Endothelial cell of umbilical vein (primary cell): ENCODE measurements around the gene FAM81A. TPM values are rescaled to one million over a fixed set of nuclear protein-coding genes. Genes with fewer than 3 reads are reported as not detected.

Source experiments
- BruUV-seq: library from RNA; stranded (reverse); fragments of 400-500 nt; replicated peaks from 2 replicates; lab custom pipeline; 2021; lab: Mats Ljungman, UMichigan
- CTCF ChIA-PET: fragments of 300-600, 350-600 bp; sonication (Branson Sonifier 250); formaldehyde crosslinking; loops from one replicate; lab custom pipeline; 2021; ENCODE audit warnings: antibody characterized with exemption, inconsistent platforms; lab: Charles Lee
- POLR2A ChIA-PET: fragments of 300-600, 350-600 bp; sonication (Branson Sonifier 250); formaldehyde crosslinking; loops from one replicate; lab custom pipeline; 2021; ENCODE audit warnings: antibody characterized with exemption, inconsistent platforms; lab: Charles Lee
- DNase-seq: peaks from one replicate; pipeline ENCODE4 v3.0.0-alpha.2; 2011; ENCODE audit warnings: low read depth, low spot score
- FAIRE-seq: peaks from 2 replicates; lab custom pipeline; 2011; peaks lifted over from hg19 to GRCh38; lab: Jason Lieb, UNC
- H2AFZ ChIP-seq: 2 replicates; pipeline ENCODE4 v1.6.0; 2012; ENCODE audit warnings: low read depth, low read length, control low read depth, inconsistent platforms
- H3K27ac ChIP-seq: 2 replicates; pipeline ENCODE4 v1.5.1; 2011; ENCODE audit warnings: low read depth, mild to moderate bottlenecking, control low read depth, low read length, moderate library complexity; ENCODE audit not compliant: insufficient read depth
- H3K27me3 ChIP-seq, 2 experiments: 2 replicates each; pipeline versions ENCODE4 v1.6.0 to v1.6.1; 2011; ENCODE audit warnings: low read length in 2 of 2, mixed read lengths in 1 of 2; ENCODE audit not compliant: control insufficient read depth in 2 of 2, insufficient read depth in 2 of 2
- H3K36me3 ChIP-seq, 2 experiments: 2 replicates in 1 of 2; 3 replicates in 1 of 2; pipeline ENCODE4 v1.5.1; 2011; ENCODE audit warnings: low read length in 2 of 2, mild to moderate bottlenecking in 1 of 2, moderate library complexity in 1 of 2; ENCODE audit not compliant: control insufficient read depth in 2 of 2, insufficient read depth in 2 of 2; ENCODE audit errors: extremely low read depth in 1 of 2
- H3K4me1 ChIP-seq: 3 replicates; pipeline ENCODE4 v1.5.1; 2011; ENCODE audit warnings: mild to moderate bottlenecking, low read length; ENCODE audit not compliant: control insufficient read depth, insufficient read depth; ENCODE audit errors: extremely low read depth
- H3K4me2 ChIP-seq: 2 replicates; pipeline ENCODE4 v1.6.1; 2011; ENCODE audit warnings: low read length, control low read depth, mixed read lengths; ENCODE audit not compliant: insufficient read depth
- H3K4me3 ChIP-seq, 3 experiments: fragments of 200-600 bp in 1 of 3; sonication (generic), shearing (Covaris generic) in 1 of 3; replicated peaks in 1 of 3; 2 replicates each; pipeline ENCODE4 v1.5.1; 2011 to 2016; ENCODE audit warnings: control low read depth in 3 of 3, low read length in 3 of 3, mild to moderate bottlenecking in 2 of 3, inconsistent platforms in 1 of 3, low read depth in 1 of 3, moderate library complexity in 1 of 3; ENCODE audit not compliant: insufficient read depth in 1 of 3
- H3K79me2 ChIP-seq: 2 replicates; pipeline ENCODE4 v1.6.0; 2012; ENCODE audit warnings: low read length, inconsistent platforms; ENCODE audit not compliant: control insufficient read depth, insufficient read depth
- H3K9ac ChIP-seq: replicated peaks from 2 replicates; pipeline ENCODE3; 2011; ENCODE audit warnings: low read length, control low read depth; ENCODE audit not compliant: insufficient read depth; ENCODE audit errors: extremely low read depth
- H3K9me1 ChIP-seq: replicated peaks from 3 replicates; pipeline ENCODE4 v1.6.0; 2011; ENCODE audit warnings: mild to moderate bottlenecking, low read length; ENCODE audit not compliant: control insufficient read depth, insufficient read depth; ENCODE audit errors: extremely low read depth
- H3K9me3 ChIP-seq: replicated peaks from 2 replicates; pipeline ENCODE4 v1.5.1; 2012; ENCODE audit warnings: low read length, inconsistent platforms; ENCODE audit not compliant: control insufficient read depth, insufficient read depth
- H4K20me1 ChIP-seq: replicated peaks from 2 replicates; pipeline ENCODE3; 2011; ENCODE audit warnings: mild to moderate bottlenecking, low read length; ENCODE audit not compliant: control insufficient read depth, insufficient read depth; ENCODE audit errors: extremely low read depth
- EZH2 ChIP-seq: IDR thresholded peaks from 2 replicates; pipeline ENCODE4 v1.6.1; 2012; ENCODE audit warnings: borderline replicate concordance, low read depth, mild to moderate bottlenecking, moderate library complexity, low read length, inconsistent platforms; ENCODE audit not compliant: severe bottlenecking
- GATA2 ChIP-seq: IDR thresholded peaks from 2 replicates; pipeline ENCODE4 v1.7.0; 2011; ENCODE audit warnings: low read depth, mild to moderate bottlenecking, moderate library complexity, mixed read lengths, low read length; ENCODE audit not compliant: insufficient read length, insufficient read depth
- MYC ChIP-seq: IDR thresholded peaks from one replicate; pipeline ENCODE4 v1.6.1; 2011; ENCODE audit warnings: mild to moderate bottlenecking, low read depth, low read length
- POLR2A ChIP-seq: IDR thresholded peaks from 2 replicates; pipeline ENCODE4 v1.6.1; 2012; ENCODE audit warnings: low read depth, mild to moderate bottlenecking, control low read depth, low read length
- dilution Hi-C: fragments of 300-500 bp; cut with MboI; formaldehyde crosslinking; loops from one replicate; pipeline ENCODE4 v1.15.0; 2019; ENCODE audit warnings: low sequenced_read_pairs; ENCODE audit not compliant: extremely low pct_ligation_motif_present
- intact Hi-C: fragments of 100-400 bp; cut with micrococcal nuclease; formaldehyde crosslinking; loops from one replicate; pipeline ENCODE4 v1.10.0; 2022
- polyA plus RNA-seq, 4 experiments: library from polyadenylated mRNA; depleted of rRNA in 3 of 4; stranded (reverse) in 3 of 4; unstranded in 1 of 4; fragments of >200 nt; gene quantifications; 2 replicates each; pipeline versions ENCODE4 v1.2.1 to v1.2.3, GENCODE V29; 2011 to 2012; ENCODE audit warnings: missing spikeins in 1 of 4
- total RNA-seq: library from RNA; stranded (reverse); gene quantifications from 2 replicates; pipeline ENCODE4 v1.2.3, GENCODE V29; 2021
- TF ChIP-seq, protein P1 (sequence below): IDR thresholded peaks from 2 replicates; pipeline ENCODE4 v1.6.1; 2011; ENCODE audit not compliant: insufficient read depth, insufficient read length
- TF ChIP-seq, protein P2 (sequence below), 2 donors: IDR thresholded peaks; 1 replicate in 1 of 2; 2 replicates in 1 of 2; pipeline ENCODE4 v1.5.1; 2011; ENCODE audit warnings: low read length in 2 of 2, mild to moderate bottlenecking in 2 of 2, moderate library complexity in 2 of 2, control low read depth in 1 of 2, inconsistent platforms in 1 of 2, low read depth in 1 of 2; ENCODE audit not compliant: insufficient read depth in 1 of 2; ENCODE audit errors: extremely low read depth in 1 of 2

Gene FAM81A
- total and polyA plus RNA-seq, 2 donors (not counting 3 experiments of a cell fraction or from before 2014, with no cell fraction given) = 0.28 to 1.2 TPM

DNA sequence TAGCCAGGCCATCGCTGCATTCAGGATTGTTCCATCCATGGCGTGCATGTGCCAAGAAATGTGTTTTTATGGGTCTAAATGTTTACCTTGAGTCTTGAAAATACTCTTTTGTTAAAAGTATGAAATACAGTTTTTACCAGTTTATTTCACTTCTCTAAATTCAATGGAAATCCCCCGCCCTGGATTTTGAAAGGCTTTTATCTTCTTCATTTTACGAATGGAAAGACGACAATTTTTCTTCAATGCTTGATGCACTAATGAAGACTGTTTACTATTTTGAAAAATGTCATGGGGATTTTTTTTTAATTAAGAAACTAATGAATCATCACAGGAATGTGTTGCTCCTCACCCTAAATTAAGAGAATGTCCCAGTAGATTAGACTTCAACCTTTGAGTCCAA lies 83.5 kb downstream of the FAM81A start:
- POLR2A ChIA-PET = no interaction called here
- no peaks in the 10 kb centered on the region for H3K79me2 ChIP-seq
- H3K9ac ChIP-seq = no peak overlapping the region
- no peak for DNase-seq
- H3K4me3 ChIP-seq = no peak overlapping the region
- H3K4me2 ChIP-seq = no peak overlapping the region
- H3K9me1 ChIP-seq = no peaks in the 10 kb centered on the region
- H3K36me3 ChIP-seq = no peaks in the 10 kb centered on the region
- no peak overlapping the region for H2AFZ ChIP-seq
- H3K9me3 ChIP-seq = no peaks in the 10 kb centered on the region
- FAIRE-seq = no peak
- no peaks in the 10 kb centered on the region for H3K4me1 ChIP-seq
- H4K20me1 ChIP-seq = no peaks in the 10 kb centered on the region
- intact Hi-C loops = no loop called here
- TF ChIP-seq GATA2 (no peak), MYC (no peak), POLR2A (no peak), EZH2 (no peak)
- TF ChIP-seq, protein P1, sequence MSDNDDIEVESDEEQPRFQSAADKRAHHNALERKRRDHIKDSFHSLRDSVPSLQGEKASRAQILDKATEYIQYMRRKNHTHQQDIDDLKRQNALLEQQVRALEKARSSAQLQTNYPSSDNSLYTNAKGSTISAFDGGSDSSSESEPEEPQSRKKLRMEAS = no peak
- TF ChIP-seq, protein P2, sequence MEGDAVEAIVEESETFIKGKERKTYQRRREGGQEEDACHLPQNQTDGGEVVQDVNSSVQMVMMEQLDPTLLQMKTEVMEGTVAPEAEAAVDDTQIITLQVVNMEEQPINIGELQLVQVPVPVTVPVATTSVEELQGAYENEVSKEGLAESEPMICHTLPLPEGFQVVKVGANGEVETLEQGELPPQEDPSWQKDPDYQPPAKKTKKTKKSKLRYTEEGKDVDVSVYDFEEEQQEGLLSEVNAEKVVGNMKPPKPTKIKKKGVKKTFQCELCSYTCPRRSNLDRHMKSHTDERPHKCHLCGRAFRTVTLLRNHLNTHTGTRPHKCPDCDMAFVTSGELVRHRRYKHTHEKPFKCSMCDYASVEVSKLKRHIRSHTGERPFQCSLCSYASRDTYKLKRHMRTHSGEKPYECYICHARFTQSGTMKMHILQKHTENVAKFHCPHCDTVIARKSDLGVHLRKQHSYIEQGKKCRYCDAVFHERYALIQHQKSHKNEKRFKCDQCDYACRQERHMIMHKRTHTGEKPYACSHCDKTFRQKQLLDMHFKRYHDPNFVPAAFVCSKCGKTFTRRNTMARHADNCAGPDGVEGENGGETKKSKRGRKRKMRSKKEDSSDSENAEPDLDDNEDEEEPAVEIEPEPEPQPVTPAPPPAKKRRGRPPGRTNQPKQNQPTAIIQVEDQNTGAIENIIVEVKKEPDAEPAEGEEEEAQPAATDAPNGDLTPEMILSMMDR (IDR thresholded peaks at IDR 0.05; ENCODE audit: extremely low read depth in 1 of 2, insufficient read depth in 1 of 2, low read depth in 1 of 2, low read length in 2 of 2) = no peak
- no peak overlapping the region for H3K27ac ChIP-seq
- no TSS peak for BruUV-seq
- dilution Hi-C loops = no loop called here
- CTCF ChIA-PET = interaction anchor here (1.0 kb wide), 1 partner anchor 11 kb away, joined by 5 read pairs; no protein-coding TSS in a partner anchor
- H3K27me3 ChIP-seq = no peaks in the 10 kb centered on the region
